Keratinocyte (primary cell): ENCODE results near the gene EPHB6. TPM values are rescaled to one million over a fixed set of nuclear protein-coding genes. Genes with fewer than 3 reads are reported as not detected.

Source experiments
- DNase-seq: peaks from one replicate; pipeline ENCODE4 v3.0.0-alpha.2; 2011; ENCODE audit warnings: low read depth, missing footprints, low spot score
- FAIRE-seq: peaks from 2 replicates; lab custom pipeline; 2011; peaks lifted over from hg19 to GRCh38; lab: Jason Lieb, UNC
- H2AFZ ChIP-seq: 2 replicates; pipeline ENCODE4 v1.6.0; 2012; ENCODE audit warnings: low read length, control low read depth, inconsistent platforms; ENCODE audit not compliant: control insufficient read depth
- H3K27ac ChIP-seq: 2 replicates; pipeline ENCODE4 v1.5.1; 2011; ENCODE audit warnings: low read length; ENCODE audit not compliant: control insufficient read depth, insufficient read depth
- H3K27me3 ChIP-seq: 3 replicates; pipeline ENCODE4 v1.6.0; 2011; ENCODE audit warnings: low read length; ENCODE audit not compliant: control insufficient read depth, insufficient read depth; ENCODE audit errors: extremely low read depth
- H3K36me3 ChIP-seq, 2 experiments: 2 replicates in 1 of 2; 3 replicates in 1 of 2; pipeline ENCODE4 v1.5.1; 2011; ENCODE audit warnings: low read length in 2 of 2, mild to moderate bottlenecking in 1 of 2; ENCODE audit not compliant: control insufficient read depth in 2 of 2, insufficient read depth in 2 of 2; ENCODE audit errors: extremely low read depth in 1 of 2
- H3K4me1 ChIP-seq: 3 replicates; pipeline ENCODE4 v1.5.1; 2011; ENCODE audit warnings: low read length; ENCODE audit not compliant: control insufficient read depth, insufficient read depth; ENCODE audit errors: extremely low read depth
- H3K4me2 ChIP-seq: 3 replicates; pipeline ENCODE4 v1.6.0; 2011; ENCODE audit warnings: low read depth, low read length; ENCODE audit not compliant: control insufficient read depth, insufficient read depth; ENCODE audit errors: extremely low read depth
- H3K4me3 ChIP-seq, 3 experiments: fragments of 200-600 bp in 1 of 3; sonication (generic) in 1 of 3; 2 replicates in 2 of 3; 3 replicates in 1 of 3; pipeline ENCODE4 v1.5.1; 2011 to 2016; ENCODE audit warnings: low read length in 3 of 3, mild to moderate bottlenecking in 3 of 3, control low read depth in 2 of 3, inconsistent platforms in 1 of 3, low read depth in 1 of 3, mixed read lengths in 1 of 3, mixed run types in 1 of 3, moderate library complexity in 1 of 3; ENCODE audit not compliant: control insufficient read depth in 2 of 3, insufficient read depth in 2 of 3; ENCODE audit errors: extremely low read depth in 1 of 3
- H3K79me2 ChIP-seq: 2 replicates; pipeline ENCODE4 v1.6.0; 2012; ENCODE audit warnings: low read length; ENCODE audit not compliant: control insufficient read depth, insufficient read depth
- H3K9ac ChIP-seq: 3 replicates; pipeline ENCODE4 v1.6.0; 2011; ENCODE audit warnings: low read length; ENCODE audit not compliant: control insufficient read depth, insufficient read depth; ENCODE audit errors: extremely low read depth
- H3K9me1 ChIP-seq: 3 replicates; pipeline ENCODE4 v1.6.0; 2011; ENCODE audit warnings: low read length; ENCODE audit not compliant: control insufficient read depth, insufficient read depth; ENCODE audit errors: extremely low read depth
- H3K9me3 ChIP-seq: 2 replicates; pipeline ENCODE4 v1.5.1; 2012; ENCODE audit warnings: low read depth, low read length; ENCODE audit not compliant: control insufficient read depth
- H4K20me1 ChIP-seq: 3 replicates; pipeline ENCODE4 v1.6.0; 2011; ENCODE audit warnings: low read length; ENCODE audit not compliant: control insufficient read depth, insufficient read depth; ENCODE audit errors: extremely low read depth
- EZH2 ChIP-seq: IDR thresholded peaks from one replicate; pipeline ENCODE4 v1.6.1; 2012; ENCODE audit warnings: inconsistent platforms, mild to moderate bottlenecking, low read length, moderate library complexity
- dilution Hi-C: fragments of 300-500 bp; cut with MboI; formaldehyde crosslinking; loops from one replicate; pipeline ENCODE4 v1.7.0; 2020; ENCODE audit warnings: low sequenced_read_pairs; ENCODE audit not compliant: extremely low pct_ligation_motif_present
- polyA plus RNA-seq, 5 experiments: library from polyadenylated mRNA; depleted of rRNA in 3 of 5; stranded (reverse) in 3 of 5; stranded (forward) in 1 of 5; unstranded in 1 of 5; fragments of >200 nt; gene quantifications; 1 replicate in 1 of 5; 2 replicates in 3 of 5; 3 replicates in 1 of 5; pipeline versions ENCODE4 v1.2.1 to v1.2.3, GENCODE V29; 2011 to 2012; ENCODE audit warnings: missing spikeins in 2 of 5, low read depth in 1 of 5, low replicate concordance in 1 of 5
- TF ChIP-seq, protein P1 (sequence below), 3 experiments: IDR thresholded peaks in 1 of 3; conservative IDR thresholded peaks in 1 of 3; optimal IDR thresholded peaks in 1 of 3; 2 replicates in 2 of 3; 3 replicates in 1 of 3; pipeline versions ENCODE3 to v1.5.1; 2011; ENCODE audit warnings: low read length in 3 of 3, mild to moderate bottlenecking in 3 of 3, moderate library complexity in 2 of 3, control low read depth in 1 of 3, inconsistent platforms in 1 of 3; ENCODE audit not compliant: insufficient read depth in 2 of 3; ENCODE audit errors: extremely low read depth in 1 of 3

The EPHB6 gene
- polyA plus RNA-seq, 1 donor (not counting 4 experiments of a cell fraction or from before 2014, with no cell fraction given), result 1.9 TPM

DNA sequence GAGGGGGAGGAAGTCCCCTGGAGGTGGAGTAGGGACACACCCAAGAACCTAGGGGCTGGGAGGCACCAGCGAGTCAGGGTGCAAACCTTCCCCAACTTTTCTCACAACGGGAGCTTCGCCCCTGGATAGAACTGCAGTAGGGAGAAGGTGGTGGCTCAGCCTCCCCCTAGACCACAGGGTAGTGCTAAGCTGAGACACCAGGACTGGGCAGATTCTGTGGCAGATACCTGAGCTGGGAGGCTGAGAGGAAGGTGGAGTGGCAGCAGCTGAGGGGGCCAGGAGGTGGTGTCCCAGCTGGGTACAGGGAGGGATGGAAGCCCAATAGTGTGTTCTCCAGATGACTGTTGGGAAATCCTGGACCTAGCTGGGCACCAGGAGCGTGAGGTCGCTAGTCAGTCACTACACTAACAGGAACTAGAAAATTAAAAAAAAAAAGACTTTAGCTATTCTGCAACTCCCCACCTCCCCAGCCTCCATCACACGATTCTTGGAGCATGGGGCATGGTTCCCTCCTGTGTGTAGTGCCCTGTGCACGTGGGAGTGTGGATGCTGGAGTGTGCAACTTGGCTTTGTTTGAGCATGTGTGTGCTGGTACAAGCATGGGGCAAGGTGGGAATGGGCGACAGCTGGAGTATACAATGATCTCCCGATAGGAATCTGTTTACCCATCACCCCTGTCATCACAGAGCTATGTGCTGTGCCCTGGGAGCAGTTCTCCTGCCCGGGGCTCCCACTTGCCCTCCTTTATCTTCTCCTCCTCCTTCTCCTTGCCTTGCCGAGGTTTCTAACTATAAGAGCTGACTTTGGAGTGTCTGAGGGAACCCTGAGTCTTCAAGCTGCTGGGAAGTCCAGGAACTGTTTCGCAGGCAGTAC, 39.5 kb downstream of the EPHB6 start:
- Histone ChIP-seq H3K4me2 (no peak overlapping the region), H3K9ac (no peak overlapping the region), H3K9me1 (no peaks in the 10 kb centered on the region), H3K4me3 (no peak overlapping the region), H3K4me1 (no peaks in the 10 kb centered on the region), H3K79me2 (no peaks in the 10 kb centered on the region), H3K27ac (no peak overlapping the region), H3K36me3 (no peaks in the 10 kb centered on the region), H4K20me1 (no peaks in the 10 kb centered on the region), H3K27me3 (peaks cover 9% of the 10 kb centered on the region), H3K9me3 (no peaks in the 10 kb centered on the region), H2AFZ (no peak overlapping the region)
- no peak for TF ChIP-seq EZH2
- TF ChIP-seq, protein P1, sequence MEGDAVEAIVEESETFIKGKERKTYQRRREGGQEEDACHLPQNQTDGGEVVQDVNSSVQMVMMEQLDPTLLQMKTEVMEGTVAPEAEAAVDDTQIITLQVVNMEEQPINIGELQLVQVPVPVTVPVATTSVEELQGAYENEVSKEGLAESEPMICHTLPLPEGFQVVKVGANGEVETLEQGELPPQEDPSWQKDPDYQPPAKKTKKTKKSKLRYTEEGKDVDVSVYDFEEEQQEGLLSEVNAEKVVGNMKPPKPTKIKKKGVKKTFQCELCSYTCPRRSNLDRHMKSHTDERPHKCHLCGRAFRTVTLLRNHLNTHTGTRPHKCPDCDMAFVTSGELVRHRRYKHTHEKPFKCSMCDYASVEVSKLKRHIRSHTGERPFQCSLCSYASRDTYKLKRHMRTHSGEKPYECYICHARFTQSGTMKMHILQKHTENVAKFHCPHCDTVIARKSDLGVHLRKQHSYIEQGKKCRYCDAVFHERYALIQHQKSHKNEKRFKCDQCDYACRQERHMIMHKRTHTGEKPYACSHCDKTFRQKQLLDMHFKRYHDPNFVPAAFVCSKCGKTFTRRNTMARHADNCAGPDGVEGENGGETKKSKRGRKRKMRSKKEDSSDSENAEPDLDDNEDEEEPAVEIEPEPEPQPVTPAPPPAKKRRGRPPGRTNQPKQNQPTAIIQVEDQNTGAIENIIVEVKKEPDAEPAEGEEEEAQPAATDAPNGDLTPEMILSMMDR (optimal IDR thresholded peaks at IDR 0.05 in 1 of 3, IDR thresholded peaks at IDR 0.05 in 1 of 3, conservative IDR thresholded peaks at IDR 0.05 in 1 of 3; ENCODE audit: extremely low read depth in 1 of 3, insufficient read depth in 2 of 3, low read length in 3 of 3), result no peak
- FAIRE-seq (no peak), DNase-seq (no peak)
- dilution Hi-C loops, result no loop called here

DNA sequence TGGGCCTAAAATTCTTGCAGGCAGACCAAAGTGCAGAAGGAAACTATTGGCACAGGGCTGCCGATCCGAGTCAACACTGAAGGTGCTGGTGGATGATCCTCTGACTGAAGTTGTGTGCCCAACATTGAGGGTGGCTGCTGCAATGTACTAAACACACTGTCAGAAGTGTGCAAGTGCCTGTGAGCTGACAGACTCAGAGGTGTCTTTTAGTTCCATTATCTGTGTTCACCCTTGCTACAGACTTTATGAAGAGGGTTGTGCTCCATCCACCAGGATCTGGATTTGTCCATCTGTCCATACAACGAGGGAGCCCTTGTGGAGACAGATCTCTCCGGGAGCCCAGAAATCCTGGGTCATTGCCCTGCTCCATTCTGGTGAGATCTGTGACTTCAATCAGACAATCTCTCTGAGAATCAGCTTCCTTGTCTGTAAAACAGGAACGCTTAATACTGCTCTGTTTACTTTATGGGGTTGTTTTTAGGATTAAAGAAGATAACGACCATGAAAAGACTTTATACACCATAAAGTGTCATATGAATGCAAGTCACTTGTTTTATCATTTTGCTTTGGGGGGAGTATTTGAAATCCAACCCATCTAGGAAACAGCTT, 40.2 kb downstream of the EPHB6 start:
- H2AFZ ChIP-seq, result no peak overlapping the region
- no peak for TF ChIP-seq EZH2
- TF ChIP-seq, protein P1 (optimal IDR thresholded peaks at IDR 0.05 in 1 of 3, IDR thresholded peaks at IDR 0.05 in 1 of 3, conservative IDR thresholded peaks at IDR 0.05 in 1 of 3; ENCODE audit: extremely low read depth in 1 of 3, insufficient read depth in 2 of 3, low read length in 3 of 3), result no peak
- dilution Hi-C loops, result no loop called here

More for the DNA sequence above, 40.2 kb downstream of the EPHB6 start:
- no peak overlapping the region for H3K9ac ChIP-seq
- H3K4me2 ChIP-seq, result no peak overlapping the region
- no peaks in the 10 kb centered on the region for H3K36me3 ChIP-seq
- H3K27me3 ChIP-seq, result peaks cover 9% of the 10 kb centered on the region
- no peaks in the 10 kb centered on the region for H3K4me1 ChIP-seq
- H3K9me3 ChIP-seq, result no peaks in the 10 kb centered on the region
- no peaks in the 10 kb centered on the region for H3K79me2 ChIP-seq
- FAIRE-seq (no peak), DNase-seq (no peak)
- no peaks in the 10 kb centered on the region for H4K20me1 ChIP-seq
- no peaks in the 10 kb centered on the region for H3K9me1 ChIP-seq
- H3K27ac ChIP-seq, result no peak overlapping the region
- no peak overlapping the region for H3K4me3 ChIP-seq
